Activated CD8-positive, alpha-beta memory T cell treated with anti-CD3 and anti-CD28 coated beads, Interleukin-2, amount 50 U/mL, for 24 hours (primary cell): ENCODE measurements around the gene PNPLA8.

ENCODE experiments used
- DNase-seq: peaks from one replicate; pipeline ENCODE4 v3.0.0-alpha.2; 2020; ENCODE audit errors: extremely low read depth

PNPLA8 gene

DNA sequence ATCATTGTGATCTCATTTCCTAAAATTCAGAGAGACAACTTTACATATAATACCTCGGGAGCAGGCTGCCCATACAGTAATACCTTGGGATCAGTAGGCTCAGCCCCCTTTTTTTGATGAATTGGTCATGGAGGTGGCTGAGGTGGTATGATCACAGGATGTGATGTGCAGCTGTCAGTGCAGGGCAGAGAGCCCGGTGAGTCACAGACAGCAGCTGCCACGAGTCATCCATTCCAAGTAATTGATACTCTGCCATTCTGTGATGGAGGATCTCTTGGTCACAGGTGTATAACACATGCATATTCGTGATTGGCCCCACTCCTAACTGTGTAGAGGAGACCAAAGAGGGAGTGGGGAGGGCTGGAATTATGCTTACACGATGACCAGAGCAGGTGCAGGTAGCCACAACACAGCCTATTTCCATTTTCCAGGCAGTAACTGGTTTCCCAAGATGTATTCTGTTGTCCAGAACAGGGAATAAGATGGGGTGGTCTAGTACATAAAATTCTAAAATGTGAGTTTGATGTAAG is 83.8 kb downstream of the PNPLA8 start:
- no peak for DNase-seq

- no peak for DNase-seq
These were observed 84.5 kb downstream of the PNPLA8 start for GRCh38 chr7:108441392-108441955.

DNA sequence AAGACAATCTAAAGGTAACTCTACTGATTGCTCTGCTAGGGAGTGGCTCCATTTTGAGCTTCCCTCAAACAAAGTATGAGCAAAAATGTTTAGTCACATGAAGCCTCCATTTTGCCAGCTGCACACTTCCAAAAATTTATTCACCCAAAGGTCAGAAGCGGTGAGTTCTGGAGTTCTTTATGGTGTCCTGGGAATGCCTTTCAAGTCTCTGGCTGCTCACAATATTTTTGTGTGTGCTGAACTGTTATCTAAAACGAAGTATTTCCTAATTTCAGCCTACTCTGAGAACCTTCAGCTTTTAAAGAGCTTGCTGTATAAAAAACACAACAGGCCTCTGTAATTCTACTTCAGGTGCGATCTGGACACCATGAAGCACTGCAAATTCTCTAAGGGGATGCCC is 85.3 kb downstream of the PNPLA8 start:
- DNase-seq: no peak

- no peak for DNase-seq
These were observed 89.0 kb downstream of the PNPLA8 start for GRCh38 chr7:108436906-108437305.

DNA sequence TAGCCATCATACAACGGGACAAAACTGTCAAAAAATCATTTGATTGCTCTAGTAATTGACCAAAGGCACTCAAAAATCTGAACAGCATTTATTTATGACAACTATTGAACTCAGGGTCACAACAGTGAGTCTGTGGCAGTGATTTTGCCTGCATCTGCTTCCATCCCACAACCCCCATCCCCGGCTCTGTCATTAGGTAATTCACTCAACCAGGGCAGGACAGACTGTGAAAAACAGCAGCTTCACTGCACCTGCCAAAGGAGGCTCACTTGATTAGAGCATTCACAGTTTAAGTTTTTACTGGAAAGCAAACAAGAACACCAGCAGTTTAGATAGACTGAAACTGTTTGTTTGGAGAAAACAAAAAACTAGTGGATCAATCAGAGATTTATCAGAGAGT is 91.9 kb downstream of the PNPLA8 start:
- DNase-seq: no peak

DNA sequence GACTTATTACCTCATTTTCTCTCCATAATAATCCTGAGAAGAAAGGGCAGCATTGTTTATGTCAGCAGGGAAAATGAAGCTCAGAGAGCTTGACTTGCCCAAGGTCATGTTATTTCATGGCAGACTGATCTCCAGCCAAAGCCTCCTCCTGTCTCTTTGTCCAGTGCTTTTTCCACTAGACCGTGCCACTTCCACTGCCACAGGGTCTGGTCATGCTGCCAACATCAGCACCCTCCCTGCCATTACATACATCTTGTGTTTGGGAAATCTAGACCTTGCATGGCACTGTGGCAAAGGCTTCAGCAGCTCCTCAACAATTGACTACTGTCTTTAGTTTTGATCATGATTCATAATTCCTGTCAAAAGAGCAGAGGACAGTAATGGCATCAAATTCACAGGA is 94.8 kb downstream of the PNPLA8 start:
- no peak for DNase-seq

- DNase-seq: no peak
These were observed 95.3 kb downstream of the PNPLA8 start for GRCh38 chr7:108430664-108431063.

- no peak for DNase-seq
These were observed 98.2 kb downstream of the PNPLA8 start for GRCh38 chr7:108427766-108428165.

GRCh38 chr7:108425714-108426275 is 100.1 kb downstream of the PNPLA8 start:
- DNase-seq: no peak

DNA sequence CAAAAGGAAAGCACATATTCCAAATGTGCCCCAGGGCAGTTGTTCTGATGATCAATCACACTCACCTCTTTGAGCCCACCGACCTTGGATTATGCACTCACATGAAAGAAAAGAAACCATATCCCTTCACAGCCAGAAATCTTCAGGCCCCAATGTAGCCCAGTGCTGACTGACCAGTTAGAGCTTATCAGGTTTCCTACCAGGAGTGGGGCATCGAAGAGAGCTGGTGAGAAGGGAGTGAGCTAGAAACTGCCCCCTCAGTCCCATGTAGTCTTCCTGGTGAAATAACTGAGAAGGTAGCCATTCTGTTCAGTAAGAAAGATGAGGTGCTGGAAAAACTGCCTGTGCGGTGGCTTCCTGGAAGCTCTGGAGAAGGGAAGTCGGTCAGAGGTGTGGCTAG is 101.9 kb downstream of the PNPLA8 start:
- DNase-seq: no peak

DNA sequence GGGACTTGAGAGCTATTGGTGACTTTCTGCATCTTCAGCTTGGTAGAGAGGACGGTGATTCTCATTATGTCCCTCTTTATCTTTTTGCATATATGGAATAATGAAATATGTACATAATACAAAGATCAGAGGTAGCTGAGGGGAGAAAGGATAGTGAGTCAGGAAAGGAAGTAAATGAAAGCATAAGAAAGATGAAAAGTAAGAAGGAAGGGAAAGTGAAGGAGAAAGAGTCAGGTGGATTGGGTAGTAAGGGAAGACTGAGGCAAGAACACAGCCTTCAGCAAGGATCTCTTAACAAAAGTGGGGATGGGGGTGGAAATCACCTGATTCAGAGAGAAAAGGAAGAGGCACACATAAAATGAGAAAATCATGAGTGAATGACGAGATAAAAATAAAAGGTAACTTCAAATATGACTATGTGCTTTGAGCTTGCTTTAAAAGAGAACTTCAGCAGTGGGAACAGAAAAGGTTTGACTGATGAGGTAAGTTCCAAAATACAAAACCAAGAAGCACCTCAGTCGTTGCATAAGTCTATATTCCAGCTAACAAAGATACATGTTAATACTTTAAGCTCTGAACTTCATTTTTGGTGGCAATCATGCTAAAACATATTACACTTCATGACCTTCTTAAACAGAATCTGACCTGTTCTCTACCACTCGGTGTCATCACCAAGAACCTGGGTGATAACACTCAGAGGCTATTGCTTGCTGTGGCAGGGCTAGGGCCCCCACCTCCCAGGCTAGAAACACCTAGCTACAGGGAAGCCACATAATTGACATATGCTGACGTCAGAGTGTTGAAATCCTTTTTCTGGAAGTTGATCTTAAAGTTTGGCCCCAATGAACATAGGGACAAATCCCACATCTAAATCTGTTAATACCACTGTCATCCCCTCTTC is 102.6 kb downstream of the PNPLA8 start:
- no peak for DNase-seq

DNA sequence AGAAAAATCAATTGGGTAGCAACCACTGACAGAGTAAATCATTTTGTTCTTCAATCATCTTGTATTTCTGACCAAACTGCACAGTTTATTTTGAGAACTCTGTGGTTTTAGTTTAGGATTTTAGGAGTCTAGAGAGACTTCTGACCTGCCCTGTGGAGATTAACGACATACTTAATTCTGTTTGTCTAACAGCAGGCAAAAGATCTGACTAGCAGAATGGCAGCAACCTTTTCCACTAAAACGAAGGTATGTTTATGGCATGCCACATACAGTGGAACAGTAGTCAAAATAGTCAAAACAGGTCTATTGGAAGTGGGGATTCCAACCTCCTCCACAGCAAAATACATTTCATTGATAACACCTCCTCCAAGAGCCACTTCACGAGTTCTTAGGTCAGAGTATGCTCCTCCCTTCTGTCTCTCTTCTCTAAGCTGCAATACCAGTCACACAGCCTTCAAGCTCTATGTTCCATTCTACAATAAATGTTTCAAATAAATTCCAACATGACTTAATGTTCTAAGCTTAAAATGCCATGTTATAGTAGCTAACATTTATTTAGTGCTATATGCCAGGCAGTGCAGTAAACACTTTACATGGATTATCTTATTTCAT is 104.1 kb downstream of the PNPLA8 start:
- DNase-seq: no peak
